Thoracic aorta (tissue), 2 donors: ENCODE measurements around the gene SOX5. TPM values are rescaled to one million over a fixed set of nuclear protein-coding genes. Genes with fewer than 3 reads are reported as not detected.

Source experiments
- ATAC-seq: fragments of 150-250 bp; one replicate; pipeline ENCODE4 v1.8.0; 2017; ENCODE audit warnings: low read depth; ENCODE audit not compliant: insufficient number of reproducible peaks, low FRiP score
- DNase-seq: peaks from one replicate; pipeline ENCODE4 v3.0.0-alpha.2; 2020; ENCODE audit warnings: low spot score
- H3K27ac ChIP-seq, 2 donors: fragments of 200-600 bp; sonication (generic); 1 replicate in 1 of 2; 2 replicates in 1 of 2; pipeline ENCODE4 v1.5.1; 2016; ENCODE audit warnings: mild to moderate bottlenecking in 2 of 2, moderate library complexity in 2 of 2
- H3K27me3 ChIP-seq: fragments of 200-600 bp; sonication (generic); replicated peaks from 2 replicates; pipeline ENCODE4 v1.6.0; 2016; ENCODE audit warnings: mild to moderate bottlenecking; ENCODE audit not compliant: insufficient read depth
- H3K36me3 ChIP-seq: fragments of 200-600 bp; sonication (generic); one replicate; pipeline ENCODE4 v1.5.1; 2016
- H3K4me1 ChIP-seq, 2 donors: fragments of 200-600 bp; sonication (generic); 1 replicate in 1 of 2; 2 replicates in 1 of 2; pipeline versions ENCODE4 v1.5.1 to v1.6.0; 2016; ENCODE audit warnings: low read depth in 2 of 2, mild to moderate bottlenecking in 1 of 2; ENCODE audit not compliant: control insufficient read depth in 1 of 2
- H3K4me3 ChIP-seq: fragments of 200-600 bp; sonication (generic); 2 replicates; pipeline ENCODE4 v1.5.1; 2016; ENCODE audit warnings: mild to moderate bottlenecking
- H3K9me3 ChIP-seq: fragments of 200-600 bp; sonication (generic); 2 replicates; pipeline ENCODE4 v1.5.1; 2016
- total RNA-seq, 2 donors: library from RNA; depleted of rRNA; stranded (reverse); fragments of >200 nt; gene quantifications; one replicate each; pipeline versions ENCODE4 v1.1.0 to v1.2.3, GENCODE V29; 2016
- TF ChIP-seq, protein P1 (sequence below): fragments of 200-600 bp; sonication (generic); IDR thresholded peaks from one replicate; pipeline ENCODE4 v1.5.1; 2019; ENCODE audit warnings: antibody characterized with exemption

The SOX5 gene
- total RNA-seq, 2 donors from 2014 or later, result 36.8 to 37.0 TPM

- Histone ChIP-seq H3K27me3 (no peaks in the 10 kb centered on the region), H3K4me3 (no peak overlapping the region), H3K27ac (no peak overlapping the region), H3K4me1 (peaks cover 4 to 6% of the 10 kb centered on the region in 2 donors), H3K36me3 (no peaks in the 10 kb centered on the region), H3K9me3 (no peaks in the 10 kb centered on the region)
- TF ChIP-seq, protein P1, sequence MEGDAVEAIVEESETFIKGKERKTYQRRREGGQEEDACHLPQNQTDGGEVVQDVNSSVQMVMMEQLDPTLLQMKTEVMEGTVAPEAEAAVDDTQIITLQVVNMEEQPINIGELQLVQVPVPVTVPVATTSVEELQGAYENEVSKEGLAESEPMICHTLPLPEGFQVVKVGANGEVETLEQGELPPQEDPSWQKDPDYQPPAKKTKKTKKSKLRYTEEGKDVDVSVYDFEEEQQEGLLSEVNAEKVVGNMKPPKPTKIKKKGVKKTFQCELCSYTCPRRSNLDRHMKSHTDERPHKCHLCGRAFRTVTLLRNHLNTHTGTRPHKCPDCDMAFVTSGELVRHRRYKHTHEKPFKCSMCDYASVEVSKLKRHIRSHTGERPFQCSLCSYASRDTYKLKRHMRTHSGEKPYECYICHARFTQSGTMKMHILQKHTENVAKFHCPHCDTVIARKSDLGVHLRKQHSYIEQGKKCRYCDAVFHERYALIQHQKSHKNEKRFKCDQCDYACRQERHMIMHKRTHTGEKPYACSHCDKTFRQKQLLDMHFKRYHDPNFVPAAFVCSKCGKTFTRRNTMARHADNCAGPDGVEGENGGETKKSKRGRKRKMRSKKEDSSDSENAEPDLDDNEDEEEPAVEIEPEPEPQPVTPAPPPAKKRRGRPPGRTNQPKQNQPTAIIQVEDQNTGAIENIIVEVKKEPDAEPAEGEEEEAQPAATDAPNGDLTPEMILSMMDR, result no peak
- no peak for ATAC-seq
- no peak for DNase-seq
These were observed 241.2 kb downstream of the SOX5 start for GRCh38 chr12:23708185-23708837.

- H3K36me3 ChIP-seq, result no peaks in the 10 kb centered on the region
- H3K27me3 ChIP-seq, result no peaks in the 10 kb centered on the region
- H3K9me3 ChIP-seq, result no peaks in the 10 kb centered on the region
- TF ChIP-seq, protein P1, result no peak
- DNase-seq, result no peak
- ATAC-seq, result no peak
- peaks cover 4 to 6% of the 10 kb centered on the region in 2 donors for H3K4me1 ChIP-seq
- no peak overlapping the region for H3K27ac ChIP-seq
- no peak overlapping the region for H3K4me3 ChIP-seq
These were observed 242.2 kb downstream of the SOX5 start for GRCh38 chr12:23707270-23707669.

DNA sequence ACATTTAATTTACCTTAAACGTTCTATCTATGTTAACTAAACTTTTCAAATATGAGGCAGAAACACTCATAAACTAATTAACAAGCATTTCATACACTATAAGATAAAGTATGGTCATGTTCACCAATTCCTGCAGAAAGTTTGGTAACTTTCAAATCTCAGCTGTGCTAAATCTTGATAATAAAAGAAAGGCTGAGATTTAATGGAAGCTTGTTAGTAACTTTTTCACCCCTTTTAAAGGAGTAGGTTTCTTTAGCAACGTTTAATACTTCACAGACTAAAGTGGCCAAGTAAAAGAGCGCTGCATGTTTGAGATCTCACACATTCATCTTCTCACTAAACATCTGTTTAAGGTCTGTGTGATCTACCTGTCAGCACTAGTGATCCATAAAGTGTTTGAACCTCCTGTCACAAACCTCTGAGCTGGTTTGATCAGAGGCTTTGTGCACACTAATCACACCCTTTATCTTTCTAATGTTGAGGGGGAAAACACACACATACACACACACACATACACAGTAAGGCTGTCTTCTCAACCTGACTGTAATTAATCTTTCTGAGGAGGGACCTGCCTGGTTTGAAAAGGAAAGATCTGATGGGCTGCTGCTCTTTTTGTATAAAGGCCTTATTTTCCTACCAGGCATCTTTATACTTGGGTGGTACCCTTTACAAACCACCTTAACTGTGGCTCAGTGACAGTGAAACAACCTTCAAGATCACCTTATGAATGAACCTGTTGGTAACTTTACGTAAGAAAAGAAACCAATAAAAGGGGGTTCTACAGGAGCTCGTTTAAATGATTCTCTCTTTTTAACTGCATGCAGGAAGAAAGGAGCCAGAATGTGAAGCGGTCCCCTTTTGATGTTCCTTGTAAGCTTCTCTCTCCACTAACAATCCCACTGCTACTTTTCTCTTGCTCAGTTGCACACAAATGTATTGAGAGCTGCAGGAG lies 244.2 kb downstream of the SOX5 start:
- TF ChIP-seq, protein P1, result no peak
- no peak for ATAC-seq
- Histone ChIP-seq H3K4me1 (peaks cover 4 to 6% of the 10 kb centered on the region in 2 donors), H3K9me3 (no peaks in the 10 kb centered on the region), H3K36me3 (no peaks in the 10 kb centered on the region), H3K27ac (no peak overlapping the region), H3K4me3 (no peak overlapping the region), H3K27me3 (no peaks in the 10 kb centered on the region)
- no peak for DNase-seq

DNA sequence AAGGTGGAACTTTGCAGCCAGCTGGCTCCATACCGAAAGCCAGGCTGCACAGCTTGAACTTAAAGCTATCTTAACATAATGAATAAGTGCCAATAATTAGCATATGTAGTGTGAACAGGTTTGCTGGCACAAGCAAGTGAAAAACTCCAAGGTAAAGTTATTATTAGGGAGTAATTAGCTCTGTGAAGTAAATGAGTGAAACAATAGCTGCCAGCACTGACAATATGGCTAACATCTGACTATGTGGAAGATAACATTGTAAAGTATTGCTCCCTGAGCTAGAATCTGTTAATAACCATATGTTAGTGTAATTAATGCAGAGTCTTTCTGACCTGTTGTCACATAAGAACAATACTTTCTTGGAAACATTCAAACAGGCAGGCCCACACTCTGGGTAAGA lies 246.4 kb downstream of the SOX5 start:
- no peak for ATAC-seq
- Histone ChIP-seq H3K36me3 (no peaks in the 10 kb centered on the region), H3K4me3 (no peak overlapping the region), H3K9me3 (no peaks in the 10 kb centered on the region), H3K27me3 (no peaks in the 10 kb centered on the region), H3K4me1 (peaks cover 4 to 6% of the 10 kb centered on the region in 2 donors), H3K27ac (no peak overlapping the region)
- no peak for DNase-seq
- TF ChIP-seq, protein P1, result no peak

DNA sequence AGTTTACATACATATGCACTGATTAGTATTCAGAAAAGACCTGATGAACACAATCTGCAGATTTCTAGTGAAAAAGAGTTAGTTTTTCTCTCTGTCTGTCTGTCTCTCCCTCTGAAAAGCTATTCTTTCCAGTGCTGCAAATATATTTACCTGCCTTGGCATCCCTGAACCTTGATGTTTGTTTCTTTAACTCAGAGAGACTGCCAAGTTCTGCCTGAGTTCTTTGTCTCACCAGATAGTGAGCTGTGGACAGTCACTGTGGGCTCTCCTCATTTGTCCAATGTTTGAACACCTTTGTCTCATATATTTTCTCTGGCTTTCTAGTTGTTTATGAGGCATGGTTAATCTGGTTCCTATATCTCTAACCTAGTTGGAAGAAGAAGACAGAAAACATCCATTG lies 250.4 kb downstream of the SOX5 start:
- Histone ChIP-seq H3K9me3 (no peaks in the 10 kb centered on the region), H3K27me3 (no peaks in the 10 kb centered on the region), H3K36me3 (no peaks in the 10 kb centered on the region), H3K4me1 (no peaks in the 10 kb centered on the region), H3K4me3 (no peak overlapping the region), H3K27ac (no peak overlapping the region)
- TF ChIP-seq, protein P1, result no peak
- DNase-seq (no peak), ATAC-seq (no peak)
